ENCODE measurements around the gene FHIT. TPM values are rescaled to one million over a fixed set of nuclear protein-coding genes. Genes with fewer than 3 reads are reported as not detected.

Gene FHIT
- total RNA-seq, 1 donor from 2014 or later: 11.5 TPM

- Histone ChIP-seq H3K36me3 (ENCODE audit: control insufficient read depth, insufficient read depth, low read length) (no peaks in the 10 kb centered on the region), H3K27me3 (ENCODE audit: control insufficient read depth, insufficient read depth, low read length) (no peaks in the 10 kb centered on the region), H3K4me3 (ENCODE audit: low read depth, low read length) (no peak overlapping the region)
- no peak for TF ChIP-seq CTCF (IDR thresholded peaks at IDR 0.05; ENCODE audit: insufficient read depth, low read length, poor library complexity, severe bottlenecking)
- no peak for DNase-seq (ENCODE audit: low read depth)
Observed at GRCh38 chr3:61090389-61091169, 160.7 kb downstream of the FHIT start.

GRCh38 chr3:61087465-61087864 lies 163.8 kb downstream of the FHIT start:
- no peak overlapping the region for H3K4me3 ChIP-seq (ENCODE audit: low read depth, low read length)
- DNase-seq (ENCODE audit: low read depth): no peak
- no peaks in the 10 kb centered on the region for H3K27me3 ChIP-seq (ENCODE audit: control insufficient read depth, insufficient read depth, low read length)
- no peak for TF ChIP-seq CTCF (IDR thresholded peaks at IDR 0.05; ENCODE audit: insufficient read depth, low read length, poor library complexity, severe bottlenecking)
- no peaks in the 10 kb centered on the region for H3K36me3 ChIP-seq (ENCODE audit: control insufficient read depth, insufficient read depth, low read length)

DNA sequence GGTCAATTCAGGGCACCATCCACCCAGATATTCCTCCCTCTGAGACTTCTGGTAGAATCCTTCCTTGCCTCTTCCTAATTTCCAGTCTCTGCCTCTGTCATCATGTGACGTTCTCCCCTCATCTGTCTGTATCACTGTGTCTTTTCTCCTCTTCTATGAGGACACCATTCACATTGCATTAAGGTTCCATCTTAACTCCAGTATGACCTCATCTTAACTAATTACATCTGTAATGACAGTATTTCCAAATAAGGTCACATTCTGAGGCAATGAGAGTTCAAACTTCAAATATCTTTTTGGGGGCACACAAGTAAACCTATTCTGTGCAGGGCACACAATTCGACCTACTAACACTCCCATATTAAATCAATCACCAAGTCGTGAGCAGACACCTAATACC lies 169.7 kb downstream of the FHIT start:
- no peak for DNase-seq (ENCODE audit: low read depth)
- no peak for TF ChIP-seq CTCF (IDR thresholded peaks at IDR 0.05; ENCODE audit: insufficient read depth, low read length, poor library complexity, severe bottlenecking)
- Histone ChIP-seq H3K4me3 (ENCODE audit: low read depth, low read length) (no peak overlapping the region), H3K36me3 (ENCODE audit: control insufficient read depth, insufficient read depth, low read length) (no peaks in the 10 kb centered on the region), H3K27me3 (ENCODE audit: control insufficient read depth, insufficient read depth, low read length) (no peaks in the 10 kb centered on the region)

GRCh38 chr3:61080737-61081445 lies 170.4 kb downstream of the FHIT start:
- no peaks in the 10 kb centered on the region for H3K36me3 ChIP-seq (ENCODE audit: control insufficient read depth, insufficient read depth, low read length)
- no peak for TF ChIP-seq CTCF (IDR thresholded peaks at IDR 0.05; ENCODE audit: insufficient read depth, low read length, poor library complexity, severe bottlenecking)
- H3K27me3 ChIP-seq (ENCODE audit: control insufficient read depth, insufficient read depth, low read length): no peaks in the 10 kb centered on the region
- DNase-seq (ENCODE audit: low read depth): no peak
- H3K4me3 ChIP-seq (ENCODE audit: low read depth, low read length): no peak overlapping the region

DNA sequence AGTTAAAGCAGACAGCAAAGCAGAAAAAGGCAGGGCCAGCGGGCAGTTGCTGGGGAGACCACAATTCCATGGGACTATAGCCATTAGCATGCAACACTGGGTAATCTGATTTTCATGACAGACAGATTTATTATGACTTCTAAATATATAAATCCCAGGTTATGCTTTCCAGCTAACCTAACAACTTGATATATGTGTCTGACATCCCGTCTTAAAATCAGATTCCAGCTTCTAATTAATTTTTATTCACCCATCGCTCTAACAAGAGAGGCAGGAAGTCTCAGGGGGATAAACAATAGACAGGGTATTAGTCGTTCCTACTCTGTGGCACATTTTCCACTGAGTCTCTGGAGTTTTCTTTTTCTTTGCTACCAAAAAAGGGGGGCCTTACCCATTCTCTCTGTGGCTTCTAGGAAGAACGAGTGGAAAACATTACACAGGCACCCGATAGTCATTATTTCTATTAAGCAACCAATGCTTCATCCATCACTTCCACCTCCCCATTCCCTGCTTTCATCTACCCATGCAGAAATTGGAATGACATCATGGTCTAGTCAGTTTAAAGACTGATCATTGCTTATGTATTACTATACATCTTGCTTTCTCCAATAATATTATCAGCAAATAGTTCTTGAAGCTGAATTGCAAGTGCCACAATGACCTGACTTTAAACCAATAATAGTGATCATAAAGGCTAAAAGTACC lies 173.1 kb downstream of the FHIT start:
- TF ChIP-seq CTCF (IDR thresholded peaks at IDR 0.05; ENCODE audit: insufficient read depth, low read length, poor library complexity, severe bottlenecking): no peak
- DNase-seq (ENCODE audit: low read depth): no peak

More for the DNA sequence above, 173.1 kb downstream of the FHIT start:
- Histone ChIP-seq H3K36me3 (ENCODE audit: control insufficient read depth, insufficient read depth, low read length) (no peaks in the 10 kb centered on the region), H3K27me3 (ENCODE audit: control insufficient read depth, insufficient read depth, low read length) (no peaks in the 10 kb centered on the region), H3K4me3 (ENCODE audit: low read depth, low read length) (no peak overlapping the region)

Measured in kidney epithelial cell (primary cell).